Measurements from ENCODE around the gene CD300H. TPM values are rescaled to one million over a fixed set of nuclear protein-coding genes. Genes with fewer than 3 reads are reported as not detected.

Gene CD300H
- total RNA-seq, 1 donor from 2014 or later = not detected

- Mint-ChIP-seq H3K27ac (no peak within 1 kb of the TSS), H3K9me3 (no peaks in the 10 kb centered on the region), H3K4me1 (ENCODE audit: unreplicated experiment) (no peaks in the 10 kb centered on the region), H3K36me3 (no peaks in the 10 kb centered on the region), H3K4me3 (no peak within 1 kb of the TSS), H3K27me3 (peaks cover 15% of the 10 kb centered on the region)
- no peak for TF ChIP-seq CTCF (conservative IDR thresholded peaks at IDR 0.05)
- no peak for DNase-seq (ENCODE audit: extremely low spot score, unreplicated experiment)
Observed at GRCh38 chr17:74545843-74546230, 21.5 kb downstream of the CD300H start, which contains the start of gene CD300C. Gene CD300C, minus strand, starts transcription at chr17:74546115. Its CDS starts 333 bp downstream, at chr17:74545782.

- H3K36me3 Mint-ChIP-seq = no peaks in the 10 kb centered on the region
- H3K4me3 Mint-ChIP-seq = no peak overlapping the region
- H3K9me3 Mint-ChIP-seq = no peaks in the 10 kb centered on the region
- no peak for DNase-seq (ENCODE audit: extremely low spot score, unreplicated experiment)
- H3K27me3 Mint-ChIP-seq = peaks cover 19% of the 10 kb centered on the region
- no peak for TF ChIP-seq CTCF (conservative IDR thresholded peaks at IDR 0.05)
- H3K4me1 Mint-ChIP-seq (ENCODE audit: unreplicated experiment) = no peaks in the 10 kb centered on the region
- no peak overlapping the region for H3K27ac Mint-ChIP-seq
Observed at GRCh38 chr17:74544991-74545842, 22.1 kb downstream of the CD300H start.

- H3K4me3 Mint-ChIP-seq = no peak overlapping the region
- no peak for DNase-seq (ENCODE audit: extremely low spot score, unreplicated experiment)
- H3K4me1 Mint-ChIP-seq (ENCODE audit: unreplicated experiment) = no peaks in the 10 kb centered on the region
- no peaks in the 10 kb centered on the region for H3K36me3 Mint-ChIP-seq
- no peak overlapping the region for H3K27ac Mint-ChIP-seq
- peaks cover 27% of the 10 kb centered on the region for H3K27me3 Mint-ChIP-seq
- no peaks in the 10 kb centered on the region for H3K9me3 Mint-ChIP-seq
- no peak for TF ChIP-seq CTCF (conservative IDR thresholded peaks at IDR 0.05)
Observed at GRCh38 chr17:74543891-74544760, 23.2 kb downstream of the CD300H start.

- H3K9me3 Mint-ChIP-seq = no peaks in the 10 kb centered on the region
- no peaks in the 10 kb centered on the region for H3K36me3 Mint-ChIP-seq
- no peak for DNase-seq (ENCODE audit: extremely low spot score, unreplicated experiment)
- H3K4me3 Mint-ChIP-seq = no peak overlapping the region
- H3K27me3 Mint-ChIP-seq = peaks cover 27% of the 10 kb centered on the region
- H3K4me1 Mint-ChIP-seq (ENCODE audit: unreplicated experiment) = no peaks in the 10 kb centered on the region
- TF ChIP-seq CTCF (conservative IDR thresholded peaks at IDR 0.05) = no peak
- H3K27ac Mint-ChIP-seq = no peak overlapping the region
Observed at GRCh38 chr17:74543406-74543805, 23.9 kb downstream of the CD300H start.

- no peak for TF ChIP-seq CTCF (conservative IDR thresholded peaks at IDR 0.05)
- Mint-ChIP-seq H3K4me3 (no peak overlapping the region), H3K36me3 (no peaks in the 10 kb centered on the region), H3K9me3 (no peaks in the 10 kb centered on the region), H3K27me3 (peaks cover 33% of the 10 kb centered on the region), H3K4me1 (ENCODE audit: unreplicated experiment) (no peaks in the 10 kb centered on the region), H3K27ac (no peak overlapping the region)
- DNase-seq (ENCODE audit: extremely low spot score, unreplicated experiment) = no peak
Observed at GRCh38 chr17:74542727-74543383, 24.5 kb downstream of the CD300H start.
